ENCODE data around the gene NAALADL2.

DNA sequence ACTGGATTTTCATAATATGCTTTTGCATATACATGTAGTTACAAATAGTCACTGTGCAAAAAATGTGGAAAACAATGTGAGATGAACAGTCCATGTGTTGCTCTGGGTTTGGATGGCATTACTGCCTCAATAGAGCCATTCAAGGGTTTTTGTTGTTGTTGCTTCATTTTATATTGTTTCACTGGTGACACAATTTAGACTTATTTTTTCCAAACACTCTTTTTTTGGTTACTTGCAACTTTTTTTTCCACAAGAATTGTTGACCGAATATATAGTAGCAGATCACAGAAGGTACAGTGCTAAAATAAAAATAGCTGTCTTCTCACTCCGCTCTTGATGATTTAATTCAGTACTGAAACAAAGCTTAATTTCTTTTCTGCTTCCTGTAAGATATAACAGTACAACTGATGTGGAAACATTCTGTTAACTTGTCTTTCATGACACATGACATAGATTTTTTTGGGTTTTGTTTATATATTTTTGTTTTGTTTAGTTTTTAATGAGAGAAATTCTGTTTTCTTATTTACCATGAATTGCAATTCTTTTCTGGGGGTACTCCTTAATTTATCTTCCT, 618.6 kb downstream of the NAALADL2 start:
- TF ChIP-seq, protein P1, sequence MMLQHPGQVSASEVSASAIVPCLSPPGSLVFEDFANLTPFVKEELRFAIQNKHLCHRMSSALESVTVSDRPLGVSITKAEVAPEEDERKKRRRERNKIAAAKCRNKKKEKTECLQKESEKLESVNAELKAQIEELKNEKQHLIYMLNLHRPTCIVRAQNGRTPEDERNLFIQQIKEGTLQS (IDR thresholded peaks at IDR 0.05) = no peak
- TF ChIP-seq, protein P2, sequence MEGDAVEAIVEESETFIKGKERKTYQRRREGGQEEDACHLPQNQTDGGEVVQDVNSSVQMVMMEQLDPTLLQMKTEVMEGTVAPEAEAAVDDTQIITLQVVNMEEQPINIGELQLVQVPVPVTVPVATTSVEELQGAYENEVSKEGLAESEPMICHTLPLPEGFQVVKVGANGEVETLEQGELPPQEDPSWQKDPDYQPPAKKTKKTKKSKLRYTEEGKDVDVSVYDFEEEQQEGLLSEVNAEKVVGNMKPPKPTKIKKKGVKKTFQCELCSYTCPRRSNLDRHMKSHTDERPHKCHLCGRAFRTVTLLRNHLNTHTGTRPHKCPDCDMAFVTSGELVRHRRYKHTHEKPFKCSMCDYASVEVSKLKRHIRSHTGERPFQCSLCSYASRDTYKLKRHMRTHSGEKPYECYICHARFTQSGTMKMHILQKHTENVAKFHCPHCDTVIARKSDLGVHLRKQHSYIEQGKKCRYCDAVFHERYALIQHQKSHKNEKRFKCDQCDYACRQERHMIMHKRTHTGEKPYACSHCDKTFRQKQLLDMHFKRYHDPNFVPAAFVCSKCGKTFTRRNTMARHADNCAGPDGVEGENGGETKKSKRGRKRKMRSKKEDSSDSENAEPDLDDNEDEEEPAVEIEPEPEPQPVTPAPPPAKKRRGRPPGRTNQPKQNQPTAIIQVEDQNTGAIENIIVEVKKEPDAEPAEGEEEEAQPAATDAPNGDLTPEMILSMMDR (IDR thresholded peaks at IDR 0.05; ENCODE audit: low read depth, low read length, missing input control) = no peak
- TF ChIP-seq GABPA (IDR thresholded peaks at IDR 0.05 in 1 of 2, conservative IDR thresholded peaks at IDR 0.05 in 1 of 2) = no peak
- no peak for TF ChIP-seq RAD21 (IDR thresholded peaks at IDR 0.05)
- TF ChIP-seq, protein P3, sequence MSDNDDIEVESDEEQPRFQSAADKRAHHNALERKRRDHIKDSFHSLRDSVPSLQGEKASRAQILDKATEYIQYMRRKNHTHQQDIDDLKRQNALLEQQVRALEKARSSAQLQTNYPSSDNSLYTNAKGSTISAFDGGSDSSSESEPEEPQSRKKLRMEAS (IDR thresholded peaks at IDR 0.05) = no peak

Data from liver (tissue), 3 donors.